GM21576 (cell line): ENCODE data around the gene CHRNA1.

Source experiments
- ATAC-seq: cut with Tn5 transposase; IDR thresholded peaks from one replicate; pipeline ENCODE4 v1.9.1; 2021; ENCODE audit warnings: mild to moderate bottlenecking, moderate library complexity; ENCODE audit not compliant: unreplicated experiment

The CHRNA1 gene

GRCh38 chr2:174761837-174762236 is 2.4 kb downstream of the CHRNA1 start:
- no peak for ATAC-seq

- ATAC-seq: no peak
Measured at GRCh38 chr2:174760845-174761473, 3.3 kb downstream of the CHRNA1 start.

GRCh38 chr2:174759381-174760065 is 4.7 kb downstream of the CHRNA1 start:
- ATAC-seq: no peak

- ATAC-seq: no peak
Measured at GRCh38 chr2:174756743-174757142, 7.5 kb downstream of the CHRNA1 start.

- ATAC-seq: peak; percentile 15
Measured at GRCh38 chr2:174753038-174753633, 11.1 kb downstream of the CHRNA1 start.

GRCh38 chr2:174752403-174753037 is 11.8 kb downstream of the CHRNA1 start:
- peak; percentile 85 for ATAC-seq

GRCh38 chr2:174750923-174751441 is 13.3 kb downstream of the CHRNA1 start:
- ATAC-seq: peak; percentile 48

GRCh38 chr2:174749793-174750192 is 14.5 kb downstream of the CHRNA1 start:
- ATAC-seq: no peak

- no peak for ATAC-seq
Measured at GRCh38 chr2:174748948-174749347, 15.3 kb downstream of the CHRNA1 start.

GRCh38 chr2:174745142-174745541 is 19.1 kb downstream of the CHRNA1 start:
- ATAC-seq: no peak

- no peak for ATAC-seq
Measured at GRCh38 chr2:174744111-174744510, 20.2 kb downstream of the CHRNA1 start.

- no peak for ATAC-seq
Measured at GRCh38 chr2:174740721-174741120, 23.6 kb downstream of the CHRNA1 start.

GRCh38 chr2:174738841-174739240 is 25.4 kb downstream of the CHRNA1 start:
- ATAC-seq: no peak

GRCh38 chr2:174731546-174731945 is 32.7 kb downstream of the CHRNA1 start:
- no peak for ATAC-seq

- no peak for ATAC-seq
Measured at GRCh38 chr2:174730698-174731018, 33.6 kb downstream of the CHRNA1 start.

- ATAC-seq: no peak
Measured at GRCh38 chr2:174729797-174730697, 34.2 kb downstream of the CHRNA1 start.

GRCh38 chr2:174728096-174728495 is 36.2 kb downstream of the CHRNA1 start:
- ATAC-seq: no peak

- ATAC-seq: no peak
Measured at GRCh38 chr2:174726212-174726611, 38.1 kb downstream of the CHRNA1 start.

GRCh38 chr2:174722942-174723592 is 41.2 kb downstream of the CHRNA1 start:
- no peak for ATAC-seq

- ATAC-seq: no peak
Measured at GRCh38 chr2:174719016-174719415, 45.3 kb downstream of the CHRNA1 start.
